ES-I3 (cell line): ENCODE data around the gene UMAD1.

ENCODE experiments used
- H3K36me3 ChIP-seq: 2 replicates; pipeline ENCODE4 v1.6.1; 2013; ENCODE audit warnings: mild to moderate bottlenecking, low read length, control low read depth, moderate library complexity; ENCODE audit not compliant: insufficient read depth
- H3K4me1 ChIP-seq: 2 replicates; pipeline ENCODE4 v1.6.1; 2013; ENCODE audit warnings: mild to moderate bottlenecking, control low read depth, low read length; ENCODE audit not compliant: insufficient read depth
- H3K9ac ChIP-seq: 2 replicates; pipeline ENCODE4 v1.6.1; 2013; ENCODE audit warnings: low read depth, mild to moderate bottlenecking, low read length, moderate library complexity
- H3K9me3 ChIP-seq: 2 replicates; pipeline ENCODE4 v1.6.1; 2013; ENCODE audit warnings: mild to moderate bottlenecking, low read length, moderate library complexity; ENCODE audit not compliant: control insufficient read depth, insufficient read depth

Gene UMAD1

DNA sequence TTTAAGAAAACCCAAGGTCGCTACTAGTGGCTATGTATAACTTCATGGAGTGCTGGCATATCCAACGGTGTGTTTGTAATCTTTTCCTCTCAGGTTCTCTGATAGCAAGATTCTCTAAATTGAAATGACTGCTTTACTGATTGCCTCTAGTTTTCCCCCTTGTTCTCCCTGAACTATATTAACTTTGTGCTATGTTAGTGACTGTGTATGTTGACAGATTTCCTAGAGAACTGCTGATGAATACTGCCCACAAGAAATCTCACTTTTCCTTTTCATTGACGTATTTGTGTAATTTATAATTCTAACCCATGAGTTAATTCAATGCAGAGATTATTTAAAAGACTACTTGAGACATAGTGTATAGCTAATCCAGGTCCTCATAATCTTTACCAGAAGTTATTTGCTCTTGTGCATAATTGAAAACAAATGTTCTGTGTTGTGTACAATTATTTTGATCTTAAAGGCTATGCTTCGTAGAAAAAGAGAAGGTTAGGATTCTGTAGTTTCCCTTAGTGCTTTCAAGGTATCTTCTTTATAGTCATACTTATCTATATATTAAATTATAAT lies 257.5 kb downstream of the UMAD1 start:
- H3K9ac ChIP-seq, result no peak overlapping the region
- peaks cover 28% of the 10 kb centered on the region for H3K4me1 ChIP-seq
- no peaks in the 10 kb centered on the region for H3K9me3 ChIP-seq
- no peaks in the 10 kb centered on the region for H3K36me3 ChIP-seq

DNA sequence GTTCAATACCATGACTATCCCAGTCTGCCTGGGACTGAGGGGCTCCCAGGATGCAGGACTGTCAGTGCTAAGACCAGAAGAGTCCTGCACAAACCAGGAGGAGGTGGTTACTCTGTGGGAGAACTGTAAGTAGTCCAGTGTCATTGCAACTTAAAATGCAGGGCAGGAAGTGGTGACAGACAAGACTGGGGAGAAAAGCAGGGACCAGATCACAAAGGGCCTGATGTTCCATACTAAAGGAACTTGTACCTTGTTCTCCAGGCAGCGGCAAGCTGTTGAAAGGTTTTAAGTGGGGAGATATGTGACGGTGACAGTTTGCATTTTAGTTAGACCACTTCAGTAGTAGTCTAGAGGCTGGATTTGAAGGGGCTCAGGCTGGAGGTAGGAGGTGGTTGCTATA lies 262.3 kb downstream of the UMAD1 start:
- Histone ChIP-seq H3K9me3 (no peaks in the 10 kb centered on the region), H3K4me1 (peaks cover 11% of the 10 kb centered on the region), H3K36me3 (no peaks in the 10 kb centered on the region), H3K9ac (no peak overlapping the region)

DNA sequence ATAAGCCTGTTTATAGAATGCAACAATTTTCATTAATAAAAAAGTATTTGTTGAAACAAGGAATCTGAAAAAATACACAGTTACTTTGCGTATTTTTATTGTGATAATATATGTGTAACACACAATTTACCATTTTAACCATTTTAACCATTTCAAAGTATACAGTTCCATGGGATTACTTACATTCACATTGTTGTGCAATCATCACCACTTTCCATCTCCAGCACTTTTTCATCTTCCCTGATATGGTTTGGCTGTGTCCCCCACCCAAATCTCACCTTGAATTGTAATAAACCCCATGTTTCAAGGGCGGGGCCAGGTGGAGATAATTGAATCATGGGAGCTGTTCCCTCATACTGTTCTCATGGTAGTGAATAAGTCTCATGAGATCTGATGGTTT lies 266.8 kb downstream of the UMAD1 start:
- H3K9me3 ChIP-seq, result no peaks in the 10 kb centered on the region
- H3K9ac ChIP-seq, result no peak overlapping the region
- peaks cover 20% of the 10 kb centered on the region for H3K4me1 ChIP-seq
- H3K36me3 ChIP-seq, result no peaks in the 10 kb centered on the region

GRCh38 chr7:7908622-7909145 lies 268.1 kb downstream of the UMAD1 start:
- Histone ChIP-seq H3K36me3 (no peaks in the 10 kb centered on the region), H3K4me1 (peaks cover 25% of the 10 kb centered on the region), H3K9me3 (no peaks in the 10 kb centered on the region), H3K9ac (no peak overlapping the region)

- Histone ChIP-seq H3K9me3 (no peaks in the 10 kb centered on the region), H3K36me3 (no peaks in the 10 kb centered on the region), H3K9ac (no peak overlapping the region), H3K4me1 (peaks cover 28% of the 10 kb centered on the region)
Measured at GRCh38 chr7:7909376-7909775, 268.8 kb downstream of the UMAD1 start.

GRCh38 chr7:7911369-7912123 lies 271.0 kb downstream of the UMAD1 start:
- Histone ChIP-seq H3K36me3 (no peaks in the 10 kb centered on the region), H3K9me3 (no peaks in the 10 kb centered on the region), H3K4me1 (peaks cover 28% of the 10 kb centered on the region), H3K9ac (no peak overlapping the region)

- Histone ChIP-seq H3K9me3 (no peaks in the 10 kb centered on the region), H3K9ac (no peak overlapping the region), H3K4me1 (peaks cover 28% of the 10 kb centered on the region), H3K36me3 (no peaks in the 10 kb centered on the region)
Measured at GRCh38 chr7:7912937-7913336, 272.4 kb downstream of the UMAD1 start.

DNA sequence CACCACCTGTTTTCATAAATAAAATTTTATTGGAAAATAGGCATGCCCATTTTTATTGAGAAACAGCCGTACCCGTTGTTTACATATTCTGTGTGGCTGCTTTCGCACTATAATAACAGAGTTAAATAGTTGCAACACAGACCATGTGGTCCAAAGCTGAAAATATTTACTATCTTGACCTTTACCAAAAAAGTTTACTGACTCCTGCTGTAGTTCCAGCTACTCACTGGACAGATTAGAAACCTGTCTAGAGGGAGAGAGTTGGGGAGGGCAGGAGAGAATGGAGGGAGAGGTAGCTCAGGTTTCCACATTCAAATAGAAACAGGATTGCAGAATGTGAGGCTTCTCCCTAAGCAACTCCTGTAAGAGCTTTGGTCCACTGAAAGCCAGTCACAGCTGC lies 273.0 kb downstream of the UMAD1 start:
- H3K4me1 ChIP-seq, result peaks cover 31% of the 10 kb centered on the region
- no peaks in the 10 kb centered on the region for H3K36me3 ChIP-seq
- H3K9me3 ChIP-seq, result no peaks in the 10 kb centered on the region
- H3K9ac ChIP-seq, result no peak overlapping the region

- H3K36me3 ChIP-seq, result no peaks in the 10 kb centered on the region
- peaks cover 34% of the 10 kb centered on the region for H3K4me1 ChIP-seq
- H3K9me3 ChIP-seq, result no peaks in the 10 kb centered on the region
- H3K9ac ChIP-seq, result no peak overlapping the region
Measured at GRCh38 chr7:7914547-7914946, 274.0 kb downstream of the UMAD1 start.

DNA sequence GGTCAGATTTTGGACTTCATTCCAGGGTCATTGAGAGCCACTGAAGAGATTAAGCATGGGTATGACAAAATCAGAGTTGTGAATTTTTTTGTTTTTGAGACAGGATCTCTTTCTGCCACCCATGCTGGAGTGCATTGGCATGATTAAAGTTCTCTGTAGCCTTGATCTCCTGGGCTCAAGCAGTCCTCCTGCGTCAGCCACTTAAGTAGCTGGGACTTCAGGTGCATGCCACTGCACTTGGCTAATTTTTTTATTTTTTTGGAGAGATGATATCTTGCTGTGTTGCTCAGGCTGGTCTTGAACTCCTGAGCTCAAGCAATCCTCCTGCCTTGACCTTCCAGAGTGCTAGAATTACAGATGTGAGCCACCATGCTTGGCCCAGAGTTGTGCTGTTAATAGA lies 275.5 kb downstream of the UMAD1 start:
- Histone ChIP-seq H3K4me1 (peaks cover 40% of the 10 kb centered on the region), H3K9ac (no peak overlapping the region), H3K36me3 (no peaks in the 10 kb centered on the region), H3K9me3 (no peaks in the 10 kb centered on the region)

- Histone ChIP-seq H3K9ac (no peak overlapping the region), H3K36me3 (no peaks in the 10 kb centered on the region), H3K4me1 (peaks cover 34% of the 10 kb centered on the region; the same call in 1 of the 2 replicates), H3K9me3 (no peaks in the 10 kb centered on the region)
Measured at GRCh38 chr7:7917593-7917992, 277.0 kb downstream of the UMAD1 start.

- no peaks in the 10 kb centered on the region for H3K9me3 ChIP-seq
- H3K36me3 ChIP-seq, result no peaks in the 10 kb centered on the region
- H3K4me1 ChIP-seq, result peaks cover 29% of the 10 kb centered on the region; the same call in 1 of the 2 replicates
- no peak overlapping the region for H3K9ac ChIP-seq
Measured at GRCh38 chr7:7918736-7919448, 278.3 kb downstream of the UMAD1 start.

DNA sequence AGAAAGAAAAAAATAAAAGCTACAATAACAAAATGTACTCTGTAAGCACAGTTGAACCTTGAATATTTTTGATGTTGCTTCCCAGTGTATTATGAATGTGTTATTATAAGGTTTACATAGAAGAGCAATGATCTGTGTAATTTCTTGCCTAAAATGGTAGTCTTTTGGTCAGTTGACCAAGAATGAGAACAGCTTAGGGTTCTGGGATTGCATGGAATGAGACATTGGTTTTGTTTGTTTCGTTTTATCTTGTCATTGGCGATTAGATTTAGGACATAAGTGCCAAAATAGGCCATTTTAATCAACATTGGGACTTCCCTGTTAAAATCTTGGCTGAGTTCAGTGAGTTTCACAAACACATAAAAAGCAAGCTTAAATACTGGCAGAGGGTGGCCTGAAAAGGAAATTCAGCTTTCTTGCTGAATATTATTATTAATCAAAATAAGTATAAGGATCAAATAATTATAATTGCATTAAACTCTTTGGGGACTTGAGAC lies 278.9 kb downstream of the UMAD1 start:
- H3K4me1 ChIP-seq, result peaks cover 31% of the 10 kb centered on the region; the same call in 1 of the 2 replicates
- no peaks in the 10 kb centered on the region for H3K9me3 ChIP-seq
- no peaks in the 10 kb centered on the region for H3K36me3 ChIP-seq
- H3K9ac ChIP-seq, result no peak overlapping the region

- Histone ChIP-seq H3K4me1 (peaks cover 31% of the 10 kb centered on the region; the same call in 1 of the 2 replicates), H3K36me3 (no peaks in the 10 kb centered on the region), H3K9ac (no peak overlapping the region), H3K9me3 (no peaks in the 10 kb centered on the region)
Measured at GRCh38 chr7:7920056-7920455, 279.5 kb downstream of the UMAD1 start.
